H1 (cell line): ENCODE results near the gene MAK. TPM values are rescaled to one million over a fixed set of nuclear protein-coding genes. Genes with fewer than 3 reads are reported as not detected.

ENCODE experiments used
- CTCF ChIA-PET: fragments of 300-600 bp; sonication (Branson Sonifier 250); formaldehyde crosslinking; loops from one replicate; lab custom pipeline; 2021; ENCODE audit not compliant: partially characterized antibody; lab: Charles Lee
- POLR2A ChIA-PET: fragments of 300-600 bp; sonication (Branson Sonifier 250); formaldehyde crosslinking; loops from one replicate; lab custom pipeline; 2021; ENCODE audit warnings: inconsistent platforms; ENCODE audit not compliant: partially characterized antibody; lab: Charles Lee
- DNase-seq, 2 experiments: peaks; one replicate each; pipeline versions ENCODE4 v3.0.0 to v3.0.0-alpha.2; 2010 to 2022; ENCODE audit warnings: low spot score in 2 of 2, low read depth in 1 of 2, mixed read lengths in 1 of 2
- FAIRE-seq: peaks from 2 replicates; lab custom pipeline; 2011; peaks lifted over from hg19 to GRCh38; lab: Jason Lieb, UNC
- H2AFZ ChIP-seq: 2 replicates; pipeline ENCODE4 v1.8.1; 2012; ENCODE audit warnings: low read length, inconsistent platforms
- H2AK5ac ChIP-seq: 2 replicates; pipeline ENCODE4 v1.6.1; 2013; ENCODE audit warnings: low read depth, low read length
- H2BK120ac ChIP-seq: replicated peaks from 2 replicates; pipeline ENCODE3; 2013; ENCODE audit warnings: low read depth, low read length, inconsistent platforms
- H2BK12ac ChIP-seq: 2 replicates; pipeline ENCODE4 v1.6.1; 2013; ENCODE audit warnings: low read depth, low read length
- H2BK15ac ChIP-seq: 2 replicates; pipeline ENCODE4 v1.6.1; 2013; ENCODE audit warnings: low read length
- H2BK20ac ChIP-seq: 2 replicates; pipeline ENCODE4 v1.6.1; 2013; ENCODE audit warnings: low read length
- H2BK5ac ChIP-seq: 2 replicates; pipeline ENCODE4 v1.6.1; 2013; ENCODE audit warnings: low read depth, low read length
- H3K14ac ChIP-seq: 2 replicates; pipeline ENCODE4 v1.6.1; 2013; ENCODE audit warnings: inconsistent platforms; ENCODE audit not compliant: insufficient read length
- H3K18ac ChIP-seq: 2 replicates; pipeline ENCODE4 v1.6.1; 2013; ENCODE audit warnings: low read length; ENCODE audit errors: extremely low read depth
- H3K23ac ChIP-seq: 2 replicates; pipeline ENCODE4 v1.6.1; 2013; ENCODE audit warnings: inconsistent platforms; ENCODE audit not compliant: insufficient read length
- H3K23me2 ChIP-seq: 2 replicates; pipeline ENCODE4 v1.6.1; 2013; ENCODE audit warnings: low read depth, low read length
- H3K27ac ChIP-seq: 2 replicates; pipeline ENCODE4 v1.6.1; 2011; ENCODE audit warnings: low read depth, low read length, inconsistent platforms
- H3K27me3 ChIP-seq, 4 experiments: replicated peaks in 1 of 4; 1 replicate in 1 of 4; 2 replicates in 3 of 4; pipeline versions ENCODE4 v1.6.1 to v1.8.1; 2011 to 2013; ENCODE audit warnings: low read length in 3 of 4, mild to moderate bottlenecking in 3 of 4, inconsistent platforms in 2 of 4, mixed read lengths in 2 of 4, moderate library complexity in 1 of 4; ENCODE audit not compliant: control insufficient read depth in 3 of 4, insufficient read depth in 3 of 4; ENCODE audit errors: extremely low read depth in 1 of 4
- H3K36me3 ChIP-seq, 4 experiments: 2 replicates each; pipeline versions ENCODE4 v1.6.1 to v1.8.1; 2011 to 2013; ENCODE audit warnings: mild to moderate bottlenecking in 4 of 4, low read length in 3 of 4, moderate library complexity in 2 of 4, control low read depth in 1 of 4, inconsistent platforms in 1 of 4; ENCODE audit not compliant: insufficient read depth in 4 of 4, control insufficient read depth in 2 of 4
- H3K4ac ChIP-seq: replicated peaks from 2 replicates; pipeline ENCODE3; 2013; ENCODE audit warnings: low read length, low read depth, mixed read lengths, inconsistent platforms; ENCODE audit not compliant: insufficient read length
- H3K4me1 ChIP-seq, 4 experiments: replicated peaks in 1 of 4; 1 replicate in 1 of 4; 2 replicates in 3 of 4; pipeline versions ENCODE4 v1.6.1 to v1.8.1; 2011 to 2013; ENCODE audit warnings: low read length in 3 of 4, inconsistent platforms in 2 of 4, mixed read lengths in 1 of 4; ENCODE audit not compliant: insufficient read depth in 4 of 4, control insufficient read depth in 3 of 4
- H3K4me2 ChIP-seq, 2 experiments: 2 replicates each; pipeline versions ENCODE4 v1.6.1 to v1.8.1; 2011 to 2013; ENCODE audit warnings: low read depth in 2 of 2, low read length in 2 of 2, control low read depth in 1 of 2, inconsistent platforms in 1 of 2, mild to moderate bottlenecking in 1 of 2; ENCODE audit not compliant: insufficient read depth in 1 of 2
- H3K4me3 ChIP-seq, 4 experiments: fragments of 200-600, 300-600 bp in 1 of 4; sonication (generic), shearing (Covaris generic), sonication (Bioruptor Twin) in 1 of 4; 2 replicates each; pipeline versions ENCODE4 v1.5.1 to v1.8.1; 2011 to 2016; ENCODE audit warnings: low read length in 4 of 4, low read depth in 3 of 4, control low read depth in 2 of 4, inconsistent platforms in 2 of 4, mild to moderate bottlenecking in 2 of 4, mixed read lengths in 1 of 4, moderate library complexity in 1 of 4; ENCODE audit not compliant: insufficient read depth in 2 of 4; ENCODE audit errors: extremely low read depth in 1 of 4
- H3K56ac ChIP-seq: replicated peaks from 2 replicates; pipeline ENCODE3; 2013; ENCODE audit warnings: low read depth, mild to moderate bottlenecking, mixed read lengths, low read length, inconsistent platforms; ENCODE audit not compliant: insufficient read length
- H3K79me1 ChIP-seq: 2 replicates; pipeline ENCODE4 v1.6.1; 2013; ENCODE audit warnings: low read depth, low read length, control low read depth
- H3K79me2 ChIP-seq, 2 experiments: 2 replicates each; pipeline versions ENCODE4 v1.6.1 to v1.8.1; 2012 to 2013; ENCODE audit warnings: low read length in 2 of 2, mild to moderate bottlenecking in 2 of 2, inconsistent platforms in 1 of 2; ENCODE audit not compliant: insufficient read depth in 2 of 2, control insufficient read depth in 1 of 2
- H3K9ac ChIP-seq, 4 experiments: replicated peaks in 1 of 4; 1 replicate in 1 of 4; 2 replicates in 3 of 4; pipeline versions ENCODE4 v1.6.1 to v1.8.1; 2011 to 2013; ENCODE audit warnings: low read depth in 3 of 4, low read length in 3 of 4, control low read depth in 2 of 4, mild to moderate bottlenecking in 2 of 4, moderate library complexity in 2 of 4, inconsistent platforms in 1 of 4; ENCODE audit errors: extremely low read depth in 1 of 4
- H3K9me3 ChIP-seq, 2 experiments: 2 replicates each; pipeline versions ENCODE4 v1.6.1 to v1.8.1; 2012 to 2013; ENCODE audit warnings: mild to moderate bottlenecking in 2 of 2, moderate library complexity in 2 of 2, control low read depth in 1 of 2, inconsistent platforms in 1 of 2, low read depth in 1 of 2, low read length in 1 of 2, mixed read lengths in 1 of 2; ENCODE audit not compliant: insufficient read depth in 2 of 2
- H4K20me1 ChIP-seq, 2 experiments: replicated peaks in 1 of 2; 2 replicates each; pipeline versions ENCODE3 to v1.8.1; 2011 to 2013; ENCODE audit warnings: inconsistent platforms in 2 of 2, low read length in 2 of 2, mild to moderate bottlenecking in 1 of 2; ENCODE audit not compliant: insufficient read depth in 2 of 2, control insufficient read depth in 1 of 2
- H4K5ac ChIP-seq: 2 replicates; pipeline ENCODE4 v1.6.1; 2013; ENCODE audit warnings: low read length, low read depth, mixed read lengths, inconsistent platforms; ENCODE audit not compliant: insufficient read length
- H4K8ac ChIP-seq: 2 replicates; pipeline ENCODE4 v1.8.0; 2013; ENCODE audit warnings: mild to moderate bottlenecking, moderate library complexity, low read length, inconsistent platforms; ENCODE audit not compliant: insufficient read depth; ENCODE audit errors: extremely low read depth
- H4K91ac ChIP-seq: replicated peaks from 2 replicates; pipeline ENCODE3; 2013; ENCODE audit warnings: low read length, mixed read lengths, inconsistent platforms; ENCODE audit not compliant: insufficient read length
- EZH2 ChIP-seq: fragments of 200-600 bp; sonication (generic); IDR thresholded peaks from 2 replicates; pipeline ENCODE4 v1.7.1; 2012; ENCODE audit warnings: low read depth, mild to moderate bottlenecking, moderate library complexity, low read length, inconsistent platforms; ENCODE audit not compliant: severe bottlenecking
- HDAC2 ChIP-seq, 2 experiments: fragments of 300-600 bp in 1 of 2; sonication (generic) in 1 of 2; IDR thresholded peaks; 2 replicates each; pipeline ENCODE4 v1.6.1; 2011 to 2012; ENCODE audit warnings: low read depth in 2 of 2, low read length in 2 of 2, mild to moderate bottlenecking in 2 of 2, moderate library complexity in 2 of 2, borderline replicate concordance in 1 of 2, inconsistent platforms in 1 of 2
- HDAC6 ChIP-seq: IDR thresholded peaks from one replicate; pipeline ENCODE4 v1.7.1; 2012; ENCODE audit warnings: low read depth, mild to moderate bottlenecking, inconsistent platforms, low read length, moderate library complexity
- MAX ChIP-seq: IDR thresholded peaks from 2 replicates; pipeline ENCODE4 v1.6.1; 2012; ENCODE audit warnings: inconsistent platforms
- SUZ12 ChIP-seq: fragments of 200-600 bp; sonication (generic); IDR thresholded peaks from 2 replicates; pipeline ENCODE4 v1.6.1; 2012; ENCODE audit warnings: mild to moderate bottlenecking, inconsistent platforms, low read length, moderate library complexity, mixed read lengths
- WGBS, 2 experiments: shearing (Covaris generic) in 1 of 2; methylation state at CpG; one replicate each; pipeline versions ENCODE4 v1.1.6 to v1.1.7; 2013 to 2015; ENCODE audit warnings: low lambda C conversion rate in 2 of 2, mixed read lengths in 2 of 2, inconsistent platforms in 1 of 2, low coverage in 1 of 2, missing lambda C conversion rate in 1 of 2; ENCODE audit not compliant: insufficient replicate concordance in 2 of 2, insufficient coverage in 1 of 2, insufficient read length in 1 of 2; ENCODE audit errors: extremely low coverage in 1 of 2, missing lambda C conversion rate in 1 of 2; 5-methylcytosine and 5-hydroxymethylcytosine counted together
- polyA plus RNA-seq, 7 experiments: library from polyadenylated mRNA; depleted of rRNA in 3 of 7; stranded (reverse) in 5 of 7; unstranded in 2 of 7; fragments of >200 nt in 5 of 7; fragments of 200-250 nt in 2 of 7; gene quantifications; 1 replicate in 5 of 7; 2 replicates in 1 of 7; 4 replicates in 1 of 7; pipeline versions ENCODE4 v1.2.1 to v1.2.3, GENCODE V29; 2011 to 2013; ENCODE audit warnings: missing spikeins in 2 of 7, mixed read lengths in 2 of 7
- total RNA-seq: library from RNA; stranded (reverse); fragmentation: NEBNext Ultra II Directional; extraction: Animal tissue kit (Norgen Biotek cat#: 25700); gene quantifications from 2 replicates; pipeline ENCODE4 v1.2.1, GENCODE V29; 2021

Gene MAK
- total and polyA plus RNA-seq, 2 of the 8 experiments (the other 6 are each of a cell fraction or from before 2014, with no cell fraction given): 0.08 to 0.37 TPM

- H3K79me1 ChIP-seq: no peaks in the 10 kb centered on the region
- no peak overlapping the region for H2BK20ac ChIP-seq
- no peak overlapping the region for H4K5ac ChIP-seq
- no peak overlapping the region for H2BK5ac ChIP-seq
- no peaks in the 10 kb centered on the region; a peak in 1 of 7 replicates for H3K4me1 ChIP-seq
- CTCF ChIA-PET: no interaction called here
- H3K4ac ChIP-seq: no peak overlapping the region
- 0 out of 2 replicates have a peak overlapping the region, but pooled peaks have one; percentile 8 for H4K8ac ChIP-seq
- WGBS, 2 experiments: 6% methylated on average over 51 of the region's 51 CpGs; no CpG with 5 or more reads in 1 of the 2 experiments
- H2AFZ ChIP-seq: peak overlapping the region; percentile 72
- no peak overlapping the region for H4K91ac ChIP-seq
- no peak overlapping the region; a peak in 2 of 7 replicates for H3K9ac ChIP-seq
- no peak overlapping the region for H2BK15ac ChIP-seq
- no peak overlapping the region for H3K23ac ChIP-seq
- peak overlapping the region; percentile 11; the same call in 1 of the 2 replicates for H2BK12ac ChIP-seq
- no peak overlapping the region for H2AK5ac ChIP-seq
- no peaks in the 10 kb centered on the region for H4K20me1 ChIP-seq
- H3K18ac ChIP-seq: no peak overlapping the region
- TF ChIP-seq HDAC6 (no peak), EZH2 (peak; percentile 89), SUZ12 (peak; percentile 77; the same call in 1 of the 2 replicates), MAX (peak; percentile 7; the same call in 1 of the 2 replicates), HDAC2 (IDR thresholded peaks at IDR 0.05; ENCODE audit: borderline replicate concordance in 1 of 2, low read depth in 2 of 2, low read length in 2 of 2) (0 out of 4 replicates have a peak, but pooled peaks of 1 of the 2 experiments have one; percentile 15)
- H3K56ac ChIP-seq: no peak overlapping the region
- no peaks in the 10 kb centered on the region for H3K9me3 ChIP-seq
- no peaks in the 10 kb centered on the region for H3K36me3 ChIP-seq
- peak overlapping the region; percentile 50 to 72 (median 60); a peak in 7 of 8 replicates for H3K4me3 ChIP-seq
- H3K27me3 ChIP-seq: peaks cover 21 to 63% (median 52%) of the 10 kb centered on the region in 4 experiments
- DNase-seq: peak in 1 of 2 experiments; percentile 63
- H2BK120ac ChIP-seq: no peak overlapping the region
- H3K27ac ChIP-seq: no peak overlapping the region
- no peaks in the 10 kb centered on the region for H3K79me2 ChIP-seq
- H3K14ac ChIP-seq: no peak overlapping the region
- FAIRE-seq: no peak
- POLR2A ChIA-PET: no interaction called here
- peak overlapping the region; percentile 80 to 98 for H3K4me2 ChIP-seq
- H3K23me2 ChIP-seq: peaks cover 17% of the 10 kb centered on the region
These were observed 45.2 kb upstream of the MAK start for GRCh38 chr6:10883312-10884244.
